HG03575 (cell line): Measurements from ENCODE around the gene FAM153A.
"Not testable (repeated sequence)": the region's sequence is repeated elsewhere in the genome, so short reads cannot be mapped to it uniquely, and the experiment has no call there.

Experiments used
- ATAC-seq: cut with Tn5 transposase; IDR thresholded peaks from one replicate; pipeline ENCODE4 v1.9.1; 2021; ENCODE audit not compliant: unreplicated experiment, insufficient number of reproducible peaks, low FRiP score; ENCODE audit errors: extremely low read depth

Gene FAM153A

GRCh38 chr5:177763737-177764508, 18.8 kb downstream of the FAM153A start:
- ATAC-seq = not testable (repeated sequence)

GRCh38 chr5:177760954-177761353, 21.7 kb downstream of the FAM153A start:
- ATAC-seq = not testable (repeated sequence)

GRCh38 chr5:177747354-177747753, 35.3 kb downstream of the FAM153A start:
- ATAC-seq = not testable (repeated sequence)

GRCh38 chr5:177724858-177725257, 57.8 kb downstream of the FAM153A start:
- ATAC-seq = not testable (repeated sequence)

GRCh38 chr5:177723831-177724485, 58.7 kb downstream of the FAM153A start:
- not testable (repeated sequence) for ATAC-seq

- ATAC-seq = not testable (repeated sequence)
Observed at GRCh38 chr5:177722829-177723228, 59.9 kb downstream of the FAM153A start.

GRCh38 chr5:177719989-177720388, 62.7 kb downstream of the FAM153A start:
- not testable (repeated sequence) for ATAC-seq

- not testable (repeated sequence) for ATAC-seq
Observed at GRCh38 chr5:177715423-177715822, 67.3 kb downstream of the FAM153A start.

- not testable (repeated sequence) for ATAC-seq
Observed at GRCh38 chr5:177696100-177696499, 86.6 kb downstream of the FAM153A start.

- ATAC-seq = not testable (repeated sequence)
Observed at GRCh38 chr5:177695356-177695930, 87.3 kb downstream of the FAM153A start.

- ATAC-seq = not testable (repeated sequence)
Observed at GRCh38 chr5:177694518-177694835, 88.2 kb downstream of the FAM153A start.

- not testable (repeated sequence) for ATAC-seq
Observed at GRCh38 chr5:177693671-177694517, 88.8 kb downstream of the FAM153A start.

GRCh38 chr5:177692969-177693368, 89.7 kb downstream of the FAM153A start:
- ATAC-seq = not testable (repeated sequence)

GRCh38 chr5:177692507-177692906, 90.2 kb downstream of the FAM153A start:
- ATAC-seq = not testable (repeated sequence)

GRCh38 chr5:177689011-177689610, 93.6 kb downstream of the FAM153A start:
- ATAC-seq = not testable (repeated sequence)

GRCh38 chr5:177688091-177688490, 94.6 kb downstream of the FAM153A start:
- ATAC-seq = not testable (repeated sequence)

GRCh38 chr5:177681920-177682319, 100.8 kb downstream of the FAM153A start:
- ATAC-seq = not testable (repeated sequence)
